Esophagus squamous epithelium (tissue), 5 donors: ENCODE data around the gene HMCES. TPM values are rescaled to one million over a fixed set of nuclear protein-coding genes. Genes with fewer than 3 reads are reported as not detected.

Source experiments
- DNase-seq: peaks from one replicate; lab custom pipeline; 2025; lab: John Stamatoyannopoulos, UW
- H3K27ac ChIP-seq, 4 donors: fragments of 200-600 bp; sonication (generic); one replicate each; pipeline ENCODE4 v1.5.1; 2016 to 2019; ENCODE audit warnings: mild to moderate bottlenecking in 1 of 4
- H3K27me3 ChIP-seq, 4 donors: fragments of 200-600 bp; sonication (generic); 1 replicate in 3 of 4; 2 replicates in 1 of 4; pipeline versions ENCODE4 v1.5.1 to v1.6.0; 2017 to 2021; ENCODE audit warnings: antibody characterized with exemption in 1 of 4
- H3K36me3 ChIP-seq, 3 donors: fragments of 200-600 bp; sonication (generic); one replicate each; pipeline ENCODE4 v1.5.1; 2016 to 2019
- H3K4me1 ChIP-seq, 3 donors: fragments of 200-600 bp; sonication (generic); one replicate each; pipeline ENCODE4 v1.5.1; 2017 to 2019
- H3K4me3 ChIP-seq, 4 donors: fragments of 200-600 bp; sonication (generic); 1 replicate in 3 of 4; 2 replicates in 1 of 4; pipeline ENCODE4 v1.5.1; 2016 to 2019; ENCODE audit warnings: mild to moderate bottlenecking in 2 of 4, moderate library complexity in 1 of 4
- H3K9me3 ChIP-seq, 3 donors: fragments of 200-600 bp; sonication (generic); one replicate each; pipeline ENCODE4 v1.5.1; 2016 to 2019
- CTCF ChIP-seq, 6 experiments: fragments of 450-650 bp in 4 of 6; fragments of 200-600 bp in 2 of 6; sonication (generic) in 2 of 6; IDR thresholded peaks; one replicate each; pipeline ENCODE4 v1.5.1; 2016 to 2019; ENCODE audit warnings: antibody characterized with exemption in 6 of 6, mild to moderate bottlenecking in 4 of 6, moderate library complexity in 4 of 6
- POLR2A ChIP-seq, 4 donors: fragments of 450-650 bp; IDR thresholded peaks; one replicate each; pipeline ENCODE4 v1.6.1; 2017; ENCODE audit warnings: antibody characterized with exemption in 4 of 4, mild to moderate bottlenecking in 4 of 4, moderate library complexity in 3 of 4
- WGBS, 2 donors: methylation state at CpG; one replicate each; pipeline ENCODE4 v1.1.5; 2018; 5-methylcytosine and 5-hydroxymethylcytosine counted together
- intact Hi-C: fragments of 100-400 bp; cut with DNase I; formaldehyde crosslinking; loops from one replicate; pipeline ENCODE4 v1.15.0; 2022
- total RNA-seq, 4 donors: library from RNA; depleted of rRNA; stranded (reverse); fragments of >200 nt; gene quantifications; one replicate each; pipeline ENCODE4 v1.1.0, GENCODE V29; 2016
- donor health status: DM: yes; HTN: yes; CAD: no.

HMCES gene
- total RNA-seq, 4 donors from 2014 or later: 24.2 to 32.7 (median 29.7) TPM

GRCh38 chr3:129315998-129316247 is 37.3 kb downstream of the HMCES start:
- whole genome bisulfite sequencing, 2 donors: no CpG with 5 or more reads among the region's 34 CpGs
- DNase-seq: no peak
- Histone ChIP-seq H3K9me3 (no peaks in the 10 kb centered on the region), H3K27me3 (no peaks in the 10 kb centered on the region), H3K4me3 (peak overlapping the region; percentile 72 to 96 (median 82)), H3K4me1 (peaks cover 20 to 53% (median 27%) of the 10 kb centered on the region in 3 donors), H3K27ac (peak overlapping the region; percentile 90 to 95 (median 90)), H3K36me3 (peaks cover 0 to 14% (median 0%) of the 10 kb centered on the region in 3 donors)
- intact Hi-C loops: no loop called here
- TF ChIP-seq POLR2A (IDR thresholded peaks at IDR 0.05) (no peak), CTCF (IDR thresholded peaks at IDR 0.05) (peak in 1 of 6 experiments; percentile 2)

GRCh38 chr3:129316248-129317013 is 37.8 kb downstream of the HMCES start:
- Histone ChIP-seq H3K27ac (peak overlapping the region; percentile 90 to 95 (median 90)), H3K4me3 (peak overlapping the region; percentile 72 to 96 (median 82)), H3K9me3 (no peaks in the 10 kb centered on the region), H3K27me3 (no peaks in the 10 kb centered on the region), H3K4me1 (peaks cover 20 to 48% (median 24%) of the 10 kb centered on the region in 3 donors), H3K36me3 (peaks cover 0 to 19% (median 0%) of the 10 kb centered on the region in 3 donors)
- whole genome bisulfite sequencing, 2 donors: 0% methylated on average over 22 of the region's 65 CpGs; no CpG with 5 or more reads in 1 of the 2 donors
- TF ChIP-seq CTCF (IDR thresholded peaks at IDR 0.05): peak; percentile 15 to 59 (median 41)
- peak; percentile 61 to 99 (median 90) for TF ChIP-seq POLR2A (IDR thresholded peaks at IDR 0.05)
- DNase-seq: peak; percentile 8
- intact Hi-C loops: no loop called here

GRCh38 chr3:129317014-129317771 is 38.5 kb downstream of the HMCES start:
- WGBS, 2 donors: 40 to 50% methylated on average over 11 of the region's 15 CpGs
- intact Hi-C loops: no loop called here
- H3K4me3 ChIP-seq: peak overlapping the region; percentile 72 to 96 (median 82)
- peak overlapping the region; percentile 90 to 95 (median 90) for H3K27ac ChIP-seq
- H3K27me3 ChIP-seq: no peaks in the 10 kb centered on the region
- peaks cover 0 to 25% (median 0%) of the 10 kb centered on the region in 3 donors for H3K36me3 ChIP-seq
- no peaks in the 10 kb centered on the region for H3K9me3 ChIP-seq
- peaks cover 20 to 45% (median 24%) of the 10 kb centered on the region in 3 donors for H3K4me1 ChIP-seq
- no peak for DNase-seq
- no peak for TF ChIP-seq POLR2A (IDR thresholded peaks at IDR 0.05)
- TF ChIP-seq CTCF (IDR thresholded peaks at IDR 0.05): no peak

GRCh38 chr3:129317848-129318247 is 39.2 kb downstream of the HMCES start:
- intact Hi-C loops: no loop called here
- 47 to 55% methylated on average over 5 of the region's 5 CpGs for WGBS, 2 donors
- DNase-seq: no peak

More at GRCh38 chr3:129317848-129318247, 39.2 kb downstream of the HMCES start:
- Histone ChIP-seq H3K9me3 (no peaks in the 10 kb centered on the region), H3K4me3 (no peak overlapping the region), H3K4me1 (peaks cover 20 to 40% (median 24%) of the 10 kb centered on the region in 3 donors), H3K36me3 (peaks cover 0 to 25% (median 0%) of the 10 kb centered on the region in 3 donors), H3K27ac (peak overlapping the region in 1 of 4 donors; percentile 39), H3K27me3 (no peaks in the 10 kb centered on the region)
- no peak for TF ChIP-seq CTCF (IDR thresholded peaks at IDR 0.05)
- no peak for TF ChIP-seq POLR2A (IDR thresholded peaks at IDR 0.05)
